Endothelial cell of umbilical vein (primary cell): ENCODE data around the gene MED12L. TPM values are rescaled to one million over a fixed set of nuclear protein-coding genes. Genes with fewer than 3 reads are reported as not detected.

Experiments used
- BruUV-seq: library from RNA; stranded (reverse); fragments of 400-500 nt; replicated peaks from 2 replicates; lab custom pipeline; 2021; lab: Mats Ljungman, UMichigan
- CTCF ChIA-PET: fragments of 300-600, 350-600 bp; sonication (Branson Sonifier 250); formaldehyde crosslinking; loops from one replicate; lab custom pipeline; 2021; ENCODE audit warnings: antibody characterized with exemption, inconsistent platforms; lab: Charles Lee
- POLR2A ChIA-PET: fragments of 300-600, 350-600 bp; sonication (Branson Sonifier 250); formaldehyde crosslinking; loops from one replicate; lab custom pipeline; 2021; ENCODE audit warnings: antibody characterized with exemption, inconsistent platforms; lab: Charles Lee
- DNase-seq: peaks from one replicate; pipeline ENCODE4 v3.0.0-alpha.2; 2011; ENCODE audit warnings: low read depth, low spot score
- FAIRE-seq: peaks from 2 replicates; lab custom pipeline; 2011; peaks lifted over from hg19 to GRCh38; lab: Jason Lieb, UNC
- H2AFZ ChIP-seq: 2 replicates; pipeline ENCODE4 v1.6.0; 2012; ENCODE audit warnings: low read depth, low read length, control low read depth, inconsistent platforms
- H3K27ac ChIP-seq: 2 replicates; pipeline ENCODE4 v1.5.1; 2011; ENCODE audit warnings: low read depth, mild to moderate bottlenecking, control low read depth, low read length, moderate library complexity; ENCODE audit not compliant: insufficient read depth
- H3K27me3 ChIP-seq, 2 experiments: 2 replicates each; pipeline versions ENCODE4 v1.6.0 to v1.6.1; 2011; ENCODE audit warnings: low read length in 2 of 2, mixed read lengths in 1 of 2; ENCODE audit not compliant: control insufficient read depth in 2 of 2, insufficient read depth in 2 of 2
- H3K36me3 ChIP-seq, 2 experiments: 2 replicates in 1 of 2; 3 replicates in 1 of 2; pipeline ENCODE4 v1.5.1; 2011; ENCODE audit warnings: low read length in 2 of 2, mild to moderate bottlenecking in 1 of 2, moderate library complexity in 1 of 2; ENCODE audit not compliant: control insufficient read depth in 2 of 2, insufficient read depth in 2 of 2; ENCODE audit errors: extremely low read depth in 1 of 2
- H3K4me1 ChIP-seq: 3 replicates; pipeline ENCODE4 v1.5.1; 2011; ENCODE audit warnings: mild to moderate bottlenecking, low read length; ENCODE audit not compliant: control insufficient read depth, insufficient read depth; ENCODE audit errors: extremely low read depth
- H3K4me2 ChIP-seq: 2 replicates; pipeline ENCODE4 v1.6.1; 2011; ENCODE audit warnings: low read length, control low read depth, mixed read lengths; ENCODE audit not compliant: insufficient read depth
- H3K4me3 ChIP-seq, 3 experiments: fragments of 200-600 bp in 1 of 3; sonication (generic), shearing (Covaris generic) in 1 of 3; replicated peaks in 1 of 3; 2 replicates each; pipeline ENCODE4 v1.5.1; 2011 to 2016; ENCODE audit warnings: control low read depth in 3 of 3, low read length in 3 of 3, mild to moderate bottlenecking in 2 of 3, inconsistent platforms in 1 of 3, low read depth in 1 of 3, moderate library complexity in 1 of 3; ENCODE audit not compliant: insufficient read depth in 1 of 3
- H3K79me2 ChIP-seq: 2 replicates; pipeline ENCODE4 v1.6.0; 2012; ENCODE audit warnings: low read length, inconsistent platforms; ENCODE audit not compliant: control insufficient read depth, insufficient read depth
- H3K9ac ChIP-seq: replicated peaks from 2 replicates; pipeline ENCODE3; 2011; ENCODE audit warnings: low read length, control low read depth; ENCODE audit not compliant: insufficient read depth; ENCODE audit errors: extremely low read depth
- H3K9me1 ChIP-seq: replicated peaks from 3 replicates; pipeline ENCODE4 v1.6.0; 2011; ENCODE audit warnings: mild to moderate bottlenecking, low read length; ENCODE audit not compliant: control insufficient read depth, insufficient read depth; ENCODE audit errors: extremely low read depth
- H3K9me3 ChIP-seq: replicated peaks from 2 replicates; pipeline ENCODE4 v1.5.1; 2012; ENCODE audit warnings: low read length, inconsistent platforms; ENCODE audit not compliant: control insufficient read depth, insufficient read depth
- H4K20me1 ChIP-seq: replicated peaks from 2 replicates; pipeline ENCODE3; 2011; ENCODE audit warnings: mild to moderate bottlenecking, low read length; ENCODE audit not compliant: control insufficient read depth, insufficient read depth; ENCODE audit errors: extremely low read depth
- CTCF ChIP-seq, 2 donors: IDR thresholded peaks; 1 replicate in 1 of 2; 2 replicates in 1 of 2; pipeline ENCODE4 v1.5.1; 2011; ENCODE audit warnings: low read length in 2 of 2, mild to moderate bottlenecking in 2 of 2, moderate library complexity in 2 of 2, control low read depth in 1 of 2, inconsistent platforms in 1 of 2, low read depth in 1 of 2; ENCODE audit not compliant: insufficient read depth in 1 of 2; ENCODE audit errors: extremely low read depth in 1 of 2
- EZH2 ChIP-seq: IDR thresholded peaks from 2 replicates; pipeline ENCODE4 v1.6.1; 2012; ENCODE audit warnings: borderline replicate concordance, low read depth, mild to moderate bottlenecking, moderate library complexity, low read length, inconsistent platforms; ENCODE audit not compliant: severe bottlenecking
- FOS ChIP-seq: IDR thresholded peaks from 2 replicates; pipeline ENCODE4 v1.6.1; 2011; ENCODE audit warnings: mild to moderate bottlenecking, low read length, moderate library complexity, borderline replicate concordance; ENCODE audit not compliant: insufficient read depth
- GATA2 ChIP-seq: IDR thresholded peaks from 2 replicates; pipeline ENCODE4 v1.7.0; 2011; ENCODE audit warnings: low read depth, mild to moderate bottlenecking, moderate library complexity, mixed read lengths, low read length; ENCODE audit not compliant: insufficient read length, insufficient read depth
- JUN ChIP-seq: IDR thresholded peaks from 2 replicates; pipeline ENCODE4 v1.6.1; 2011; ENCODE audit warnings: borderline replicate concordance, low read depth; ENCODE audit not compliant: insufficient read length, insufficient read depth
- MYC ChIP-seq: IDR thresholded peaks from one replicate; pipeline ENCODE4 v1.6.1; 2011; ENCODE audit warnings: mild to moderate bottlenecking, low read depth, low read length
- POLR2A ChIP-seq: IDR thresholded peaks from 2 replicates; pipeline ENCODE4 v1.6.1; 2012; ENCODE audit warnings: low read depth, mild to moderate bottlenecking, control low read depth, low read length
- POLR2AphosphoS5 ChIP-seq: IDR thresholded peaks from 2 replicates; pipeline ENCODE4 v1.6.1; 2012; ENCODE audit warnings: low read depth, mild to moderate bottlenecking, control low read depth, low read length, moderate library complexity; ENCODE audit not compliant: insufficient read depth
- dilution Hi-C: fragments of 300-500 bp; cut with MboI; formaldehyde crosslinking; loops from one replicate; pipeline ENCODE4 v1.15.0; 2019; ENCODE audit warnings: low sequenced_read_pairs; ENCODE audit not compliant: extremely low pct_ligation_motif_present
- intact Hi-C: fragments of 100-400 bp; cut with micrococcal nuclease; formaldehyde crosslinking; loops from one replicate; pipeline ENCODE4 v1.10.0; 2022
- polyA plus RNA-seq, 4 experiments: library from polyadenylated mRNA; depleted of rRNA in 3 of 4; stranded (reverse) in 3 of 4; unstranded in 1 of 4; fragments of >200 nt; gene quantifications; 2 replicates each; pipeline versions ENCODE4 v1.2.1 to v1.2.3, GENCODE V29; 2011 to 2012; ENCODE audit warnings: missing spikeins in 1 of 4
- total RNA-seq: library from RNA; stranded (reverse); gene quantifications from 2 replicates; pipeline ENCODE4 v1.2.3, GENCODE V29; 2021

MED12L gene
- total and polyA plus RNA-seq, 2 donors (not counting 3 experiments of a cell fraction or from before 2014, with no cell fraction given) = 0.03 to 0.27 TPM

- intact Hi-C loops (loop anchor here (1.0 to 5.0 kb wide), 6 partner anchors 55 to 690 kb away; no protein-coding TSS in a partner anchor), dilution Hi-C loops (no loop called here)
- no peaks in the 10 kb centered on the region for H3K9me3 ChIP-seq
- no peaks in the 10 kb centered on the region for H3K79me2 ChIP-seq
- ChIA-PET POLR2A (no interaction called here), CTCF (interaction anchor here (0.9 to 6.7 kb wide), 29 partner anchors 8 to 1297 kb away, joined by 3 to 75 read pairs (median 5); partner anchors contain the start of gene P2RY14)
- TF ChIP-seq EZH2 = no peak
- peak; percentile 64 for TF ChIP-seq GATA2
- peak; percentile 87 to 88 for TF ChIP-seq CTCF (IDR thresholded peaks at IDR 0.05; ENCODE audit: extremely low read depth in 1 of 2, insufficient read depth in 1 of 2, low read depth in 1 of 2, low read length in 2 of 2)
- no peak for TF ChIP-seq POLR2AphosphoS5
- TF ChIP-seq MYC = no peak
- TF ChIP-seq POLR2A = no peak
- TF ChIP-seq FOS = peak; percentile 92
- TF ChIP-seq JUN = peak; percentile 38
- H4K20me1 ChIP-seq = no peaks in the 10 kb centered on the region
- no peaks in the 10 kb centered on the region for H3K27me3 ChIP-seq
- DNase-seq (peak; percentile 79), FAIRE-seq (peak; percentile 88)
- H3K9ac ChIP-seq = no peak overlapping the region
- peak overlapping the region; percentile 80 for H3K4me2 ChIP-seq
- peak overlapping the region; percentile 52 for H2AFZ ChIP-seq
- H3K4me1 ChIP-seq = peaks cover 11% of the 10 kb centered on the region
- no peak overlapping the region for H3K4me3 ChIP-seq
- no TSS peak for BruUV-seq
- no peaks in the 10 kb centered on the region for H3K36me3 ChIP-seq
- H3K9me1 ChIP-seq = no peaks in the 10 kb centered on the region
- H3K27ac ChIP-seq = peak overlapping the region; percentile 40
Measured at GRCh38 chr3:151227807-151228665, 142.6 kb downstream of the MED12L start.
